ENCODE measurements around the gene CCDC6.

DNA sequence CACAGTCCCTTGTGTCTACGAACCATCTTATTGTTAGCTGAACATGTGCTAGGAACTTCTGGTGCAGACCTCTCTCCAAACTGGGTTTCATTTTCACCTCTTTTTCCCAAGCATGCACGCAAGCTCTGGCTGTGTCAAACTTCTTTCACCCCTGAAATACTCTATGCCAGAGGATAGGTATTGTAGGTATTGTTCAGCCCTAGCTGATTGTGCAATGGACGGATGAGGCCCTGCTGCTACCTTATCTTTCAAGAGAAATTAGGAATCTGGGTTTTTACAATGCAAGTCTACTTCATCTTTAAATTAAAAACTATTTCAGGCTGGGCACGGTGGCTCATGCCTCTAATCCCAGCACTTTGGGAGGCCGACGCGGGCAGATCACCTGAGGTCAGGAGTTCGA, 124.8 kb downstream of the CCDC6 start:
- TF ChIP-seq EZH2phosphoT487 (IDR thresholded peaks at IDR 0.05; ENCODE audit: insufficient read depth, low read depth) (no peak), EZH2 (IDR thresholded peaks at IDR 0.05; ENCODE audit: insufficient read depth, poor library complexity, severe bottlenecking) (no peak)

Data from GM23248 (cell line).